CD4-positive, alpha-beta T cell treated with Interleukin-4 for 4 hours (primary cell): ENCODE measurements around the gene RTL10.

Experiments used
- DNase-seq: peaks from one replicate; pipeline ENCODE4 v3.0.0-alpha.2; 2020

RTL10 gene, protein sequence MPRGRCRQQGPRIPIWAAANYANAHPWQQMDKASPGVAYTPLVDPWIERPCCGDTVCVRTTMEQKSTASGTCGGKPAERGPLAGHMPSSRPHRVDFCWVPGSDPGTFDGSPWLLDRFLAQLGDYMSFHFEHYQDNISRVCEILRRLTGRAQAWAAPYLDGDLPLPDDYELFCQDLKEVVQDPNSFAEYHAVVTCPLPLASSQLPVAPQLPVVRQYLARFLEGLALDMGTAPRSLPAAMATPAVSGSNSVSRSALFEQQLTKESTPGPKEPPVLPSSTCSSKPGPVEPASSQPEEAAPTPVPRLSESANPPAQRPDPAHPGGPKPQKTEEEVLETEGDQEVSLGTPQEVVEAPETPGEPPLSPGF

DNA sequence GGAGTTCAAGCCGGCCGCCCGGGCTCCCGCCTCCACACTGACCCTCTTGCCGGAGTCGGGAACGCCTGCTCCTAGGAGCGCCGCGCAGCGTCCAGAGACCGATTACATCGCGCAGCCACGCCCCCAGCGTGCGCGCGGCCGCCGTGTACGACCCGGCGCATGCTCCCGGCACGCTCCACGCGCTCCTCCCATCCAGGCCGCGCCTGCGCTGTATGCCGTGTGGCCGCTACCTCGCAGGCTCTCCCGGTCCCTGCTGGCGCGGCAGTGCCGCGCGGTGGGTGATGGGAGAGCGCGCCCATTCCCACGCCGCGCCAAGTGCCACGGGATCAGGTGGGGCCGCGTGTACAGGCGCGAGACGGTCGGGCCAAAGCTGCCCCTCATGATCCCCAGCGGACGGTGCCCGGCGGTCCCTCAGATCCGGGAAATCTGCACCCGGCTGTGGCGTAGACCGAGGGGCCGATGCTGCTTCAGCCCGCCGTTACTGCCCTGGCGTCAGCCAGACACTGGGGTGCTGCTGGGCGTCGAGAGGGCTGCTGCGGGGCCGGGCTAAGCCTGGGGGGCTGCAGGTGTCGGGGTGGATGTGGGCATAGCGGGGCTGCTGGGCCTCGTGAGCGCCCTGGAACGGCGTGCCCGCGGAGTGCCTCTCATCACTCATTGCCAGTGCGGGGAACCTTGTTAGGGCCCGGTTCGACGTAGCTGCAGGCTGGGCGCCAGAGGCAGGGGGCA lies at the start of gene RTL10, which contains the start of gene GNB1L:
Gene RTL10 (minus strand): TSS at position 97 of the 726 bp plus-strand sequence. CDS start 2,613 bp downstream, outside the sequence.
Gene GNB1L (minus strand): TSS at position 97 of the 726 bp plus-strand sequence. CDS start 33,519 bp downstream, outside the sequence.
- DNase-seq = peak; percentile 93

GRCh38 chr22:19904174-19904856 lies 49.6 kb upstream of the RTL10 start:
- no peak for DNase-seq

DNA sequence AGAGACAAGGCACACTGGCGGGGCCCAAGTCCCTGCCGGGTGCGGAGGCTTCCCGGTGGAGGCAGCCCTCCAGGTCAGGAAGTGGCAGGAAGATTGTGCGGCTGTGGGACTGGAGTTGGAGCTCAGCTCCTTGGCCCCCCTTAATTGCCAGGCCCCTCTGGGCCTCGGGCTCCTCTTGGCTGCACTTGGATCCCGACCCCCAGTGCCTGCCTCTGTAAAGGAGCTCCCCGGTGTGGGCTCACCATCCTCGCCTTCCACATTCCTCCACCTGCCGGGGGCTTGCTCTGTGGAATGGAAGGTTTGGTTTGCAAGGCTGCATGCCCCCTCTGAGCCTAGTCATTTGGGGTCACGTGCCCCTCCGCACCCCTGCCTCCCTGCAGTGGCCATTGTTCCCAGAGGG lies 48.8 kb upstream of the RTL10 start:
- DNase-seq = no peak

- no peak for DNase-seq
Measured at GRCh38 chr22:19903031-19903430, 48.4 kb upstream of the RTL10 start.

DNA sequence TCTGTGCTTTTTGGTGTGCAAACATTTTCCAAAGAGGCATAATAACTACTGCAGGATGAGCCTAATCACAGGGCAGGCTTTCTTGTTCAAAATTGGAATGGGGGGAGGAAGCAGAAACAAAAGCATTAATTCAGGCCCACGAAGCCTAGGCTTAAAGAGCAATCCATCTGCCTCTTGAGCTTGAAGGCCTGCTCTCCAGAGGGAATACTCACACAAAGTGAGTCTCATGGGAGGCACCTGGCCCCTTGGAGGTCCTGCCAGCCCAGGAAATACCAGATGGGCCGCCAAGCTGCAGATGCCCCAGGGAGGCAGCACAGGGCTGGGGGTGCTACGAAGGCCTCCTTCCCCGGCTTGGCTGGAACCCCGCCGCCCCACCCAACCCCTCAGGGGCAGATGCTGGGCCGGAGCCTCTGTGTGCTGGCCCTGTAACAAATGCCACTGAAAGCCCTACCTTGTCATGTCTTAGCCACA lies 47.6 kb upstream of the RTL10 start:
- no peak for DNase-seq

DNA sequence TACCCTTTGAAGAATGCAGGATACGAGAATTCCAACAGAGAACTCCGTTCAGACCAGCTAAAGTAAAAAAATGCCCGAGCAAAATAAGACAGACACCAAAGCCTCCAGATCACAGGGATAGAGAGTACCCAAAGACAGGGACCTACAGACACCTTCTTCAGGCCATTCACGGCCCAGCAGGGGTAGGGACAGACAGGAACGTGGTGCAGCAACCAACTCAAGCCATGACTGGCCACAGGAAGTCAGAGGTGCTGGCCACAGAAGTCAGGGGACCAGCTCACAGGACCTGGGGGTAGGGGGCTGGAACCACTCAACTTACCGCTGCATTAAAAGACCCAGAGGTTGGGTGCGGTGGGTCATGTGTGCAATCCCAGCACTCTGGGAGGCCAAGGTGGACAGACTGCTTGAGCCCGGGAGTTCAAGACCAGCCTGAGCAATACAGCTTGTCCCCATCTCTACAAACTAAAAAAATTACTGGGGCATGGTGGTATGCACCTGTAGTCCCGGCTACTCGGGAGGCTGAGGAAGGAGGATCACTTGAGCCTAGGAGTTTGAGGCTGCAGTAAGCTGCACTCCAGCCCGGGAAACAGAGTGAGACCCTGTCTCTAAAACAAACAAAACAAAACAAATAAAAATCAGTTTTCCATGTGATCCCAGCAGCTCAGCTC lies 47.0 kb upstream of the RTL10 start:
- no peak for DNase-seq

- DNase-seq = no peak
Measured at GRCh38 chr22:19900707-19901436, 46.2 kb upstream of the RTL10 start.

DNA sequence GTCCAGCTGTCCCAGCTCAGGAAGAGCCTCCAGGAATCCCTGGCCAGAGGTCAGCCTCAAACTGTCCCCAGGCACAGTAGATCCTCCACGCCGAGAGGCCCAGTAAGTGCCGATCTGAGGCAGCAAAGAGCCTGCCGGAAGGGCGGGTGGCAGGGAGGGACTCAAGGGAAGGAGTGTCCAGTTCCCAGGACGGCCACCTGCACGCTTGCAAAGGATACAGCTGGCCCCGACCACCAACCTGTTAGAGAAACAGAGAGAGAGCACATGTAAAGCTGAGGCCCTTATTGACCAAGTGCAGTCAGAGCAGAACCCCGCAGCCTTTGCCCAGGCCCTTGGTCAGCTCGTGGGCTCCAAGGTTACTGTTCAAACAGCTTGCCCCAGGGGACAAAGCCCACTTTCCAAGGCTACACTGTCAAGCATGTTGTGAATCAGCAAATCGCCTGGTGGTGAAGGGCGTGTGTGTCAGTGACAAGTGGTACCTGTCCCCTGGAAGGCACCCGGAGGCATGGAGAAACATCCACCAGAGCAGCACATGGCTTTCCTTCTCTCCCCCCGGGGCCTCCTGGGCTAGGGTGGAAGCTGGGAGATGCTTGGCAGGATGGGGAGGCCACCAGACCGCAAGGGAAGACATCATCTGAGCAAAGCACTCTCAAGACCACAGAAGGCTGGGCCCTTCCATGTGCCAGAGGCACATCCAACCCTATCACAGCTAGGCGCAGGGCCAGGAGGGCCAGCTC lies 44.3 kb upstream of the RTL10 start:
- DNase-seq = no peak

- DNase-seq = no peak
Measured at GRCh38 chr22:19898145-19898544, 43.5 kb upstream of the RTL10 start.

DNA sequence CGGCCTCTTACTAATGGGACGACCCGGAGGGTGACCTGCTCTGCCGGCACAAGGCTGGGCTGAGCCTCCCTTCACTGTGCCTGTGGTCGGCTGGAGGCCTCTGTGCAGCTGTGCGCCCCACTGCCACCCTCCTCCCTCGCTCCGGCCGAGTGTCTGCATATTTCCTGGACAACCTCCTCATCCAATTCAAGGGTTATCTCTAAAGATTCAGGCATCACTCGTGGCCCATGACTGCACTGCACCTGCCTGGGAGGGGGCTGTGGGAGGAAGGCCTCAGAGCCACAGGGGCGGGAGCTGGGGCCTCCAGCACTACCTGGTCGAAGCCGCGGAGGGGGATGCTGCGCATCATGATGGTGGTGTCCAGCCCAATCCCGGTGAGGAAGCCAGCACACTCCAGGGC lies 43.1 kb upstream of the RTL10 start:
- no peak for DNase-seq

GRCh38 chr22:19896665-19897355 lies 42.1 kb upstream of the RTL10 start:
- DNase-seq = no peak

DNA sequence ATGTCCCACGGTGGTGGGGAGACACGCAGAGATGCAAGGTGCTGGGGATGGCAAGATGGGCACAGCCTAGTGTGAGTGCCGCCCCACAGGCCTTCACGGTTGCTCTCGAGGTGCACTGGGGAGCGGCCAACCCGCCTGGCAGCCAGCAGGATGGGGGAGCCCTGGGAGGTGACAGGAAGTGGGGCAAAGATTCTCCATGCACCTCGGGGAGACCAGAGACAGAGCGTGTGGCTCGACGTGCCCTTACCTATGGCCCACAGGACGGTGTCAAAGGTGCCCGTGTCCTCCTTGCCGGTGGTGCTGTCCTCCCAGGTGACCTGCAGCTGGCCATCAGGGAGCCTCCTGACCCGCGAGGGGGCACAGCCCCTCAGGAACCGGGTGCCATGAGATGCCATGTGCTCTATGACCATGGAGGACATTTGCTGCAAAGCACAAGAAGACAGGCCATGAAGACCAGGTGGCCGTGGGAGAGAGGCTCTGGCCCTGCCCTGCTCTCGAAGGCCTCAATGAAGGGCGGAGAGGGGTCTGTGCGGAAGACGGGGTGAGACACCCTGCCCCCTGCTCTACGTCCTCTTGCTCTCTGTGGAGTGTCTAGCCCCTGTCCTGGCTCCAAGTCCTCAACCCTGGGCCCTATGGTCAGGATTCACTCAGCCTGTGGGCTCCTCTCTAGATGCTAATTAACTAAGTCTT lies 40.6 kb upstream of the RTL10 start:
- DNase-seq = no peak

GRCh38 chr22:19893363-19893762 lies 38.7 kb upstream of the RTL10 start:
- DNase-seq = no peak

DNA sequence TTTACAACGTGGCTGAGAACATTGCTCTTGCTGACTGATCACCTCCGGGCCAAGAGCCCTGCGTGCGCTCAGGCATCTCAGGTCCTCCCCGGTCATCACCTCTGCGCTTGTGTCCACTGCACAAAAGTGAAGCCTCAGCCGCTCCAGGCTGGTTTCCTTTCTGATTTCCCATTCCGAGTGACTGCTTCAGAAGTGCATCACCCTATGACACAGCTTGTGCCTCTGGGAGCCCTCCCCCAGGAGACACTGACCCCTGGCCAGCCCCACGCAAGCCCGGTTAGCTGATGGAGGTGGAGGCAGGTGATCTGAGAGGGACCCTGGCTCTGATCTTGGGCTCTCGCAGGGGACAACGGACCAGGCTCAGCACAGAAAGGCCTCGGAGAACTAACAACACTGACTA lies 38.3 kb upstream of the RTL10 start:
- no peak for DNase-seq

DNA sequence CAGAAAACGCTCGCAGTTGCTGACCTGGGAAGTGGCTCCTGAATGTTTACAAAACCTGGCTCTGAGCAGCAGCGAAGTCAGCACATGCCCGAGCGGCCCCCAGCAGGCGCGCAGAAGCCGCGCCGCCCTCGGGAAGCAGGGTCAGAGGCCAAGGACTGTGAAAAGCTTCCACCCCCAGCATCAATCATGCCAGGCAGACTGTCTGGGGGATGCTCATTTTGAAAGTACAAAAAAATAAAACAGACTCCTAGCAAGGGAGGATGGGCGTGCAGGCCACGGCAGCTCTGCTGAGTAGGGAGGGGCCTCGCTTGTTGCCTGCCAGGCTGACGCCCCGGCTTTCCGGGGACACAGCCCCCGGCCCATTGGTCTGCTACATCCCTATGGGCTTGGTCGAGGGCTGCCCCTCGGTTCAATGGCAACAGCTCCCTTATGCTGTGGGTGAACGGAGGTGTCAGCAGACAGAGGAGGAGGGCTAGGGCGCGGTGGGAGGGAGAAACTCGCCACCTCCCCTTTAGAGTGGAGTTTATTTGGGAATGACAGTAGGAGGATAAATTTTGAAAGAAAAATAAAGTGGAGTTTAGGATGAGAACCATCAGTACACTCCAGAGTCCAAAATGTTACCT lies 37.7 kb upstream of the RTL10 start:
- peak; percentile 53 for DNase-seq

GRCh38 chr22:19891317-19892256 lies 36.9 kb upstream of the RTL10 start:
- peak; percentile 93 for DNase-seq

DNA sequence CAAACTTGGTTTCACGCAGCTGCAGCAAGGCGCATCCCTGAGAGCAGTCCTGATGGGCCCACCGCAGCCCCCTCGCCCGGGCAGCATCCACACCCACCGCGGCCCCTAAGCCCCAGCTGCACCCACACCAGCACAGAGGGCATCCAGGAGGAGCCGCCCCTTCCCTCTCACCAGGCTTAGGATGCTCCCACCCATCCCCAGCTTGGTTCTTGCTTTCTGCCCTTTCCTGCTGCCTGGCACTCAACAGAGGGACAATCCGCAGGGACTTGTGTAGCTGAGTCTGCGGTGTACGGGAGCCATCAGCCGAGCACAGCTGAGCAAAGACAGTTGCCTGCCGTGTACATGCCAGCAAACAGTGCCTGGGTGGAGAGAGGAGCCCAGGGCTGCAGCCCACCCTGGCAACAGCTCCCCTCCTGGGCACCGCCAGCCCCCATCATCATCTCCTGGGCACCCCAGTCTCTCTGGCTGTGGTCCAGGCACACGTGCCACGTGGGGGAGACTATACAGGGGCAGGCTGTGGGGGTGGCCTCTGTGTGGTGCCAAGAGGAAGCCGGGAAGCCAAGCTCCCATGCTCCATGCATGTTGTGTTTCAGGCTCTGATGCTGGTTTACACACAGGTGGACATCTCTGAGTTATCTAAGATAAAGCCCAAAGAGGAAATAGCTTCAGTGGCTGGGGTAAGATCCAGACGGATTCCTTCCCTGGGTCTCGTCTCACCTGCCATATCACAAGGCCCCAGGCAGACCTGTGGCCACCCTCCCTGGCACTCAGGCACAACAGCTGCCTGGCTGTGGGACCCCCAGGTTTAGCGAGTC lies 36.0 kb upstream of the RTL10 start:
- no peak for DNase-seq

DNA sequence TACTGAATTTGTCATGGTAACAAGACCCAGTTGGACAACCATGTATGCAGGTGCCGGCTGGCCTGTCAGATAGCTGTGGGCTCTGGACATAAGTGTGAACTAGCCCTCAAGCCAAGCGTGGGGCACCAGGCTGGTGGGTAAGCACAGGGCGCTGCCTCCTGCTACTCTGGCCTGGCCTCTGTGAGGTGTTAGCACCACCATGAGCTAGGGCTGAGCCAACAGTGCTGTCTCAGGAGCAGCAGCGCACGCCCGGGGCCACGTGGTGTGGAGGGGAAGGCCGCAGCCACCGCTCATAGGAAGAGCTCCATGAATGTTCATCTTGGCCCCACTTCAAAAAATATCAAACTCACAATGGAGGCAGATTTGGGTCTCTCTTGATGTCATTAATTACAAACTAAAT lies 35.3 kb upstream of the RTL10 start:
- peak; percentile 14 for DNase-seq
